GM18511 (cell line): ENCODE data around the gene CDC14B.

Source experiments
- ATAC-seq: cut with Tn5 transposase; IDR thresholded peaks from one replicate; pipeline ENCODE4 v1.9.1; 2021; ENCODE audit warnings: mild to moderate bottlenecking, moderate library complexity; ENCODE audit not compliant: unreplicated experiment

CDC14B gene

DNA sequence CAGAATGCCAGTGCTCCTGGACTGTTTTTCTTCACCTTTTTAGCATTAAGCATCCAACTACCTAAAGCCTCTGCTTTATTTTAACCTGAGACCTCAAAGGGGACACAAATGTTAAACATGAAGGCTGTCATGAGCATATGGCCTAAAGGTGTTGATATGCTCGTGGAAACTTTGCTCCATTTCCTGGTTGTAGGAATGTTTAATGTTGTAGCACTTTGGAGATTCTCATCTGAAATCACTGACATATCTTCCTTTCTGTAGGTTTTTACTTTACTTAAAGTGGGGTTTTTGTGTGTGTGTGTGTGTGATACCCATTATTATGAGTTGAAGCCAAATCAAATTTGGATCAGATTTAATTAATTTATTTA lies 132.6 kb downstream of the CDC14B start:
- no peak for ATAC-seq

GRCh38 chr9:96486386-96487028 lies 133.1 kb downstream of the CDC14B start:
- ATAC-seq, result no peak

DNA sequence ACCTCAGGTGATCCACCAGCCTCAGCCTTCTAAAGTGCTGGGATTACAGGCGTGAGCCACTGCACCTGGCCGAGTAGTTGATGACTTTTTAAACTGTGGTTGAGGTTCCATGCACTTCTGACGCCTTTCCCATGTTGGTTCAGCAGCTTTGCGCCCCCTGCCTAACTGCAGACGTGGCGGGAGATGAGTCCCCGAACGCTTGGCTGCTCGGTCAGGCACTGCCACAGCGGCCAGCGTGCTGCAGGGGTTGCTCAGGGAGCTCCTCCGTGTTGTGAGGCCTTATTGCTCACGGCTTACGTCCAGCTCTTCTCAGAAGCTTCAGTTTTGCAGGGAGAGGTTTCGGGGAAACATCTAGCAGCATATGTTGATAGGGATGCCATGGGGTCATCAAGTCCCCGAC lies 134.4 kb downstream of the CDC14B start:
- ATAC-seq, result no peak

DNA sequence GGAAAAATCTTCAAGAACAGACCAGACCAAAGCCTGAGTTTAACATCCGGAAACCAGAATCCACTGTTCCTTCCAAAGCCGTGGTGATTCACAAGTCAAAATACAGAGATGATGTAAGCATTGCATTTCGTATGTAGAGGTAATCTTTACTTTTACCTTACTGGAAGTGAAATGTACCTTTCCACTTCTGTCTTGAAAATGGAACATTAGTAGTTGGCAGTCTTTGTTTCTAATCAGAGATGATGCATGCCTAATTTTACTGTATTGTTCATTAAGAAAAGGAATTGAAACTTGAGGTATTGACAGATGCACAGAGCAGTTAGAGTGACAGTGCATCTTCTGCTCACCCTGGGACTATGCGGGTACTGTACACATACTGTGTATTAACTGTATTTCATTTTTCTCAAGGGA lies 135.1 kb downstream of the CDC14B start:
- peak; percentile 97 for ATAC-seq

DNA sequence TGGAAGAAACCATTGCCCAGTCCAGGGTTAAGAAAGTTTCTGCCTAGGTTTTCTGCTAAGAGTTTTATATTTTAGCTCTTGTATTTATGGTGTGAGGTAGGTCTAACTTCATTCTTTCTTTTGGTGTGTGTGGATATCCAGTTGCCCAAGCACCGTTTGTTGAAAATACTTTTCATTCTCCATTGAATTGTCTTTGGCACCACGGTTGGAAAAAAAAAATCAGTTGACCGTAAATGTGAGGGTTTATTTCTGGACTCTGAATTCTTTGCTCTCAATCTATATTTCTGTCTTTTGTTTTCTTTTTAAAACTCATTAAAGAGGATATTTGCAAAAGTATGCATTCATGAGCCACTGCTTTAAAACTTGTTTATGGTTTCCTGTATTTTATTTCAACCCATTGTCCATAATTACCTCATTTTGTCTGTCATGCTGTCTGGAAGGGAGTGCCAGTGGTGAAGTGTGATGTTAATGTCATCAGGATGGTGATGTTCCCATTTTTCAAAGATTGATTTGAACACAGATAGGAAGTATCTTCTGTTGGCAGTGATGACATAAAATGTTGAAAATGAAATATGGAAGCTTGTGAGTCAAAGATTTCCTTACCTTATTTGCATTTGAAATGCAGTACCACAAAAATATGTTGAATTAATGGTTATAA lies 135.8 kb downstream of the CDC14B start:
- no peak for ATAC-seq

DNA sequence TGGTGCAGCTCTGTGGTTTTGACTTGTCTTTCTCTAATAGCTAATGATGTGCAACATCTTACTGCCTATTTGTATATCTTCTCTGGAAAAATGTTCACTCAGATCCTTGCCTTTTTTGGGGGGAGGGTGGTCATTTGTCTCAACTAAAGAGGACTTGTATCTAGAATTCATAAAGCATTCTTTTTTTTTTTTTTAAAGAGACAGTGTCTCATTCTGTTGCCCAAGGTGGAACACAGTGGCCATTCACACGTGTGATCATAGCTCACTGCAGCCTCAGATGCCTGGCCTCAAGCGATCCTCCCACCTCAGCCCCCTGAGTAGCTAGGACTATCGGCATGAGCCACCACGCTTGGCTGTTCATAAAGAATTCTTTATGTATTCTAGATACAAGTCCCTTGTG lies 136.4 kb downstream of the CDC14B start:
- no peak for ATAC-seq

- no peak for ATAC-seq
These were observed 137.2 kb downstream of the CDC14B start for GRCh38 chr9:96482476-96482875.

DNA sequence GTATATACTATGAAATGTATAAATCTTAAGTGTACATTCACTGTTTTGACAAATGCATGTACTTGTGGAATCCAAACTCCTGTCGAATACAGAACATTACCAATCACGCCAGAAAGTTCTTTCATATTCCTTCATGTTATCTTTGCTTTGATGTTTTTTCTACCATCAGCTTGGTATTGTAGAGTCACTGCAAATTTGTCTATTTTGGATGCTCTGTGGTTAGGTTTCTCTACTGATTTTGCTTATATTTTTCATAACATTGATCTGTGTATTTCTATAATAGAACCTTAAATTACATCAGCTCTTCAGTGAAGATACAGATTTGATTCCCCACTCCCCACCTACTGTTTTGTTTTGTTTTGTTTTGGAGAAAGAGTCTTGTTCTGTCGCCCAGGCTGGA lies 138.9 kb downstream of the CDC14B start:
- ATAC-seq, result no peak

GRCh38 chr9:96478829-96479371 lies 140.7 kb downstream of the CDC14B start:
- peak; percentile 89 for ATAC-seq

GRCh38 chr9:96476591-96476990 lies 143.1 kb downstream of the CDC14B start:
- no peak for ATAC-seq

DNA sequence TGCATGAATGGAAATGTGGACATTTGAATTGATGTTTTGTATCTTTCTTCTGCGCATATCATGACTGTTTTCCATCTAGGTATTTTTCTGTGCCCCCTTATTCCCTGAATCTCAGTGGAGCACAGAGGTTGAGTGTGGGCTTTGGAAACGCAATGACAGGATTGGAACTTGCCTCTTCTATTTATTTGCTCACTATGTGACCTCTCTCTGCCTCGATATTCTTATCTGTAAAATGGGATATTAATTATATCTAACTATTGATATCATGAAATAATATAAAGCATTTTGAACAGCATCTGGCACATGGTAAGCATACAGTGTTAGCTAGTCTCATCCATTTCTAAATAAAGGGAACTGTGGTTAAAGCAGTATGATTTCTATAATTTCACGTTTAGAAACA lies 143.6 kb downstream of the CDC14B start:
- ATAC-seq, result no peak

GRCh38 chr9:96467784-96468183 lies 151.9 kb downstream of the CDC14B start:
- ATAC-seq, result no peak

- no peak for ATAC-seq
These were observed 155.2 kb downstream of the CDC14B start for GRCh38 chr9:96464426-96464825.

- ATAC-seq, result no peak
These were observed 157.1 kb downstream of the CDC14B start for GRCh38 chr9:96462541-96462940.

GRCh38 chr9:96461336-96461735 lies 158.3 kb downstream of the CDC14B start:
- ATAC-seq, result no peak

DNA sequence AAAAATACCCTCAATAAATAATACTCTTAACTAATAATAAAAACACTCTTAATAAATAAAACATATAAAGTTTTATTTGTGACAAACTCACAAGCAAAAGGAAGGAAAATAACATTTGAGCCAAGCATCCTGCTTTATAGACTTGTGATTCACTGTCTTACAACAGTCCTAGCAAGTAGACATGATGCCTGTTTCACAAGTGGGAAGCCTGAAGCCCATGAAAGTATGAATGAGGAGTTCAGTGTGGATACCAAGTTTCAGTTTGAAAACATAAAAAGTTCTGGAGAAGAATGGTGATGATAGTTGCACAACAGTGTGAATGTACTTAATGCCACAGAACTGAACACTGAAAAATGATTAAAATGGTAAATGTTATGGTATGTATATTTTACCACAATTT lies 158.8 kb downstream of the CDC14B start:
- no peak for ATAC-seq

DNA sequence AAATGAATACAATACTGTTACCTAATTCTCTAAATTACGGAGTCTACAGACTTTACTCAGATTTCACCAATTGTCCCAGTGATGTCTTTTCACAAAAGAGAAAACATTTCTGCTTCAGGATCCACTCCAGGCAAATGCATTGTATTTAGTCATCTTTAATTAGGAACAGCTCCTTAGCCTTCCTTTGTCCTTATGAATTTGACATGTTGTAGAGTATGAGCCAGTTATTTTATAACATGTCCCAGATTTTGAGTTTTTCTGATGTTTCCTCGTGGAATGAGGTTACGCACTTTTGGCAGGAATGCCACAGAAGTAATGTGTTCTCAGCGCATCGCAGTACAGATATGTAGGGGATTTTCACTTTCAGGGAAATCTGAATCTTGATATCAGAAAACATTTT lies 159.2 kb downstream of the CDC14B start:
- no peak for ATAC-seq

GRCh38 chr9:96459268-96460007 lies 160.2 kb downstream of the CDC14B start:
- no peak for ATAC-seq

DNA sequence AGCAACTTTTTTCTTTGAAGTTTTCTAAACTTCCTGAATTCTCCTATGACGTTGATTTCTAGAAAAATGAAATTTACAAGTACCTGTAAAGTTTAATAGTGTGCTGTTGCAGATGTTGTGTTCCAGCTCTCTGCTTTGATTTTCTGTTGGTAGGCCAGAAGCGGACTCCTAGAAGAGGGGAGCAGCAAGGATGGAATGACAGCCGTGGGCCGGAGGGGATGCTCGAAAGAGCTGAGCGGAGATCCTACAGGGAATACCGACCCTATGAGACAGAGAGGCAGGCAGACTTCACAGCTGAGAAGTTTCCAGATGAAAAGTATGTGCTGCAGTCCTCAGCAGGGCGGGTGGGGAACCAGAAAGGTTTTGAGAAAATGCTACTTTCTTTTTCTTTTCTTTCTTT lies 161.4 kb downstream of the CDC14B start:
- ATAC-seq, result no peak

DNA sequence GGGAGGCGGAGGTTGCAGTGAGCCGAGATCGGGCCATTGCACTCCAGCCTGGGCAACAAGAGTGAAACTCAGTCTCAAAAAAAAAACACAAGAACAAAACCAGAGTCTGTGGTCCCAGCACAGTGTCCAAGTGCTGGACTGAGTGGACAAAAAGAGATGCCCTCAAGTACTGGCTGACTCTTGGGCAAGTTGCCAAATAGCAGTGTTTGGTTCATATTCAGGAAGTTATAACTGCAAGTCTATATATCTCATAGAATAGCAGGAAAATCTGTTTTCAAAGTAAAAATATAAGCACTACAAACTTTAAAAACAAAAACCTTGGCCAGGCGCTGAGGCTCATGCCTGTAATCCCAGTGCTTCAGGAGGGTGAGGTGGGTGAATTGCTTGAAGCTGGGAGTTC lies 162.4 kb downstream of the CDC14B start:
- no peak for ATAC-seq

DNA sequence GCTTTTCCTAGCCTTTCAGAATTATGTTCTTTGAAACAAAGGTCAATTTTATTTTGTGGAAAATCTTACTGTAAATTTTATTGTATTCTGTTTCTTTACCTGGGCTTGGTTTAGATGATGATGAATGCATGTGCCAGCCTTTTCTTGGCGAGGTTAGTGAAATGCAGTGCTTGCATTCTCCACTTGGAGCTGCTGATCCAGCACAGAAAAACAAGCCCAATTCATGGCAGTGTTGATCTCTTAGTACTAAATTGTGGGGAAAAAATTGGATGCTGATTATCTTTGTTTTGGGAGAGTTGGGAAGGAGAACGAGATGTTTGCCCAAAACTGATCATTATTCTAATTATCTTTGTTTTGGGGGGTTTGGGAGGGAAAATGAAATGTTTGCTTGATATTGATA lies 166.0 kb downstream of the CDC14B start:
- no peak for ATAC-seq
